Esophagus muscularis mucosa (tissue), 4 donors: ENCODE measurements around the gene LTBP1. TPM values are rescaled to one million over a fixed set of nuclear protein-coding genes. Genes with fewer than 3 reads are reported as not detected.

Experiments
- DNase-seq: peaks from one replicate; pipeline ENCODE4 v3.0.0-alpha.2; 2017; ENCODE audit errors: extremely low spot score
- H3K27ac ChIP-seq, 4 donors: fragments of 200-600 bp; sonication (generic); replicated peaks in 1 of 4; 1 replicate in 3 of 4; 2 replicates in 1 of 4; pipeline ENCODE4 v1.5.1; 2016 to 2019; ENCODE audit warnings: mild to moderate bottlenecking in 1 of 4
- H3K27me3 ChIP-seq, 4 donors: fragments of 200-600 bp; sonication (generic); one replicate each; pipeline versions ENCODE4 v1.5.1 to v1.6.0; 2016 to 2019
- H3K36me3 ChIP-seq, 4 donors: fragments of 200-600 bp; sonication (generic); one replicate each; pipeline ENCODE4 v1.5.1; 2016 to 2019
- H3K4me1 ChIP-seq, 4 donors: fragments of 200-600 bp; sonication (generic); one replicate each; pipeline ENCODE4 v1.5.1; 2016 to 2019
- H3K4me3 ChIP-seq, 4 donors: fragments of 200-600 bp; sonication (generic); 1 replicate in 2 of 4; 2 replicates in 2 of 4; pipeline ENCODE4 v1.5.1; 2016 to 2019; ENCODE audit warnings: mild to moderate bottlenecking in 4 of 4, moderate library complexity in 1 of 4
- H3K9me3 ChIP-seq, 4 donors: fragments of 200-600 bp; sonication (generic); 1 replicate in 3 of 4; 2 replicates in 1 of 4; pipeline ENCODE4 v1.5.1; 2016 to 2019
- CTCF ChIP-seq, 3 experiments: fragments of 200-600 bp in 2 of 3; fragments of 450-650 bp in 1 of 3; sonication (generic) in 2 of 3; IDR thresholded peaks; one replicate each; pipeline ENCODE4 v1.5.1; 2017 to 2019; ENCODE audit warnings: antibody characterized with exemption in 3 of 3, mild to moderate bottlenecking in 2 of 3, moderate library complexity in 1 of 3
- EP300 ChIP-seq: sonication (generic); formaldehyde crosslinking; IDR thresholded peaks from one replicate; pipeline ENCODE4 v1.6.1; 2017; ENCODE audit warnings: antibody characterized with exemption
- POLR2A ChIP-seq: fragments of 450-650 bp; IDR thresholded peaks from one replicate; pipeline ENCODE4 v1.6.1; 2017; ENCODE audit warnings: antibody characterized with exemption, moderate library complexity, mild to moderate bottlenecking, low read depth
- POLR2AphosphoS5 ChIP-seq, 2 donors: sonication (generic); formaldehyde crosslinking; IDR thresholded peaks; one replicate each; pipeline ENCODE4 v1.6.1; 2017; ENCODE audit warnings: antibody characterized with exemption in 2 of 2
- WGBS: methylation state at CpG from one replicate; pipeline ENCODE4 v1.1.5; 2018; 5-methylcytosine and 5-hydroxymethylcytosine counted together
- intact Hi-C: fragments of 100-400 bp; cut with DNase I; formaldehyde crosslinking; loops from one replicate; pipeline ENCODE4 v1.15.1; 2023
- total RNA-seq, 4 donors: library from RNA; depleted of rRNA; stranded (reverse); fragments of >200 nt; gene quantifications; one replicate each; pipeline versions ENCODE4 v1.1.0 to v1.2.1, GENCODE V29; 2016

Gene LTBP1
- total RNA-seq, 4 donors from 2014 or later, result 254 to 465 (median 368) TPM

DNA sequence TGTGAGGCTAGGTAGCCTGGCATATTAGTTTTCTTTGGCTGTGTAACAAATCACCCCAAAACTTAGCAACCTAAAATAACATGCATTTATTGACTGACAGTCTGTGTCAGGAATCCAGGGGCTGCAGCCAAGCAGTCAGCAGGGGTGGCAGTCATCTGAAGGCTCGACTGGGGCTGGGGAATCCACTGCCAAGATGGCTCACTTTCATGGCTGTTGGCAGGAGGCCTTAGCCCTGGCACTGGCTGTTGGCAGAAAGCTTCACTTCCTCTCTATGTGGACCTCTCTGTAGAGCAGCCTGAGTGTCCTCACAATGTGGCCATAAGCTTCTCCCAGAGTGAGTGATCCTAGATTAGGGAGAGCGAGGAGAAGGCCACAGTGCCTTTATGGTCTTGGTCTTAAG, 78.0 kb downstream of the LTBP1 start:
- peaks cover 0 to 8% (median 2%) of the 10 kb centered on the region in 4 donors for H3K9me3 ChIP-seq
- H3K27me3 ChIP-seq, result no peaks in the 10 kb centered on the region
- peaks cover 28 to 38% (median 33%) of the 10 kb centered on the region in 4 donors for H3K4me1 ChIP-seq
- intact Hi-C loops, result no loop called here
- TF ChIP-seq CTCF (IDR thresholded peaks at IDR 0.05), result no peak
- TF ChIP-seq POLR2AphosphoS5 (IDR thresholded peaks at IDR 0.05), result no peak
- no peak for TF ChIP-seq POLR2A
- no peak for TF ChIP-seq EP300
- 100% methylated on average over 1 of the region's 2 CpGs for WGBS
- H3K4me3 ChIP-seq, result no peak overlapping the region
- H3K36me3 ChIP-seq, result no peaks in the 10 kb centered on the region
- peak; percentile 68 for DNase-seq
- no peak overlapping the region for H3K27ac ChIP-seq

DNA sequence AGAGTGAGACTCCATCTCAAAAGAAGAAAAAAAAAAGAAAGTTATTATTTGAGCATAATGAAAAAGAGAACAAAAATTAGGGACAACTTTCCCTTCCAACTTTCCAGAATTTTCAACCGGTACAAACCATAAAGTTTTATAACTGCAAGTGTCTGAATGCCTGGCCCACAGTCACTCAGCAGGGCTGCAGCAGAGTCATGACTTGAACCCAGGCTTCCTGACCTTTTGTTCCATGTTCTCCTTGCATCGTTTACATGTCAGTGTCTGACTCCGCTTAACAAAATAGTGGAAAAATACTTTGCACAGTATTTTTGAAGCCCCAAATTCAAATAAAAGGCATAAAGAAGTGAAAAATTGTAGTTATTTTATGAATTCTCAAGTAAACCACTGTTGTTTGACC, 82.7 kb downstream of the LTBP1 start:
- H3K27ac ChIP-seq, result peak overlapping the region in 1 of 4 donors; percentile 46

DNA sequence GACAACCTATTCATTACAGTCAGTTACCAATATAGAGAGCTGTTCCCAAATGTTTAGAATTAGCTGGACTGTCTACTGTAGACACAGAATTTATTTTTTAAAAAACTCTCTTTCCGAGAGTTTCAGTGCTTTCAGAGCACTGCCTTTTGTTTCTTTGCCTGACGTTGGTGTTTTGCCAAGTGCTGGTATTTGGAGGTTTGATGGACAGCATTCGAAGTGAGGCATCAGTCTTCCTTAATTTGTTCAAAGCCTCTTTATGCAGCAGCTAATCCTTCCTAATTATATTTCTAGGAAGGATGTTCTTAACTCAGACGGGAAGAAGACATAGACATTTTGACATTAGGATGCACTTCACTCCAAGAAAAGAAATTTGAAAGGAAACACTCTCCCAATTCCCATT, 83.2 kb downstream of the LTBP1 start:
- H3K4me3 ChIP-seq, result no peak overlapping the region
- intact Hi-C loops, result loop anchor here (5.0 to 10.0 kb wide), 3 partner anchors 345 to 555 kb away; no protein-coding TSS in a partner anchor
- no peaks in the 10 kb centered on the region for H3K27me3 ChIP-seq
- H3K4me1 ChIP-seq, result peaks cover 4 to 38% (median 15%) of the 10 kb centered on the region in 4 donors
- peaks cover 0 to 4% (median 0%) of the 10 kb centered on the region in 4 donors for H3K9me3 ChIP-seq
- no peak overlapping the region for H3K27ac ChIP-seq
- TF ChIP-seq POLR2A (no peak), CTCF (IDR thresholded peaks at IDR 0.05) (no peak), POLR2AphosphoS5 (IDR thresholded peaks at IDR 0.05) (no peak), EP300 (no peak)
- 68% methylated on average over 4 of the region's 4 CpGs for WGBS
- no peaks in the 10 kb centered on the region for H3K36me3 ChIP-seq
- no peak for DNase-seq

More for the DNA sequence above, 82.7 kb downstream of the LTBP1 start:
- H3K9me3 ChIP-seq, result peaks cover 0 to 8% (median 2%) of the 10 kb centered on the region in 4 donors
- no peak for TF ChIP-seq CTCF (IDR thresholded peaks at IDR 0.05)
- TF ChIP-seq EP300, result no peak
- no peak for TF ChIP-seq POLR2A
- no peak for TF ChIP-seq POLR2AphosphoS5 (IDR thresholded peaks at IDR 0.05)
- intact Hi-C loops, result no loop called here
- 92% methylated on average over 3 of the region's 3 CpGs for WGBS
- H3K27me3 ChIP-seq, result no peaks in the 10 kb centered on the region
- H3K36me3 ChIP-seq, result no peaks in the 10 kb centered on the region
- H3K4me1 ChIP-seq, result peaks cover 3 to 35% (median 10%) of the 10 kb centered on the region in 4 donors
- DNase-seq, result peak; percentile 31
- no peak overlapping the region for H3K4me3 ChIP-seq

GRCh38 chr2:33030326-33030725, 83.6 kb downstream of the LTBP1 start:
- H3K36me3 ChIP-seq, result no peaks in the 10 kb centered on the region
- H3K9me3 ChIP-seq, result no peaks in the 10 kb centered on the region
- WGBS, result 74% methylated on average over 3 of the region's 3 CpGs
- DNase-seq, result no peak
- peaks cover 4 to 42% (median 17%) of the 10 kb centered on the region in 4 donors for H3K4me1 ChIP-seq
- TF ChIP-seq EP300, result no peak
- no peak for TF ChIP-seq POLR2A
- no peak for TF ChIP-seq POLR2AphosphoS5 (IDR thresholded peaks at IDR 0.05)
- TF ChIP-seq CTCF (IDR thresholded peaks at IDR 0.05), result no peak
- H3K4me3 ChIP-seq, result no peak overlapping the region
- intact Hi-C loops, result loop anchor here (5.0 to 10.0 kb wide), 3 partner anchors 344 to 554 kb away; no protein-coding TSS in a partner anchor
- no peaks in the 10 kb centered on the region for H3K27me3 ChIP-seq
- no peak overlapping the region for H3K27ac ChIP-seq

GRCh38 chr2:33032245-33032644, 85.5 kb downstream of the LTBP1 start:
- Histone ChIP-seq H3K4me1 (peaks cover 4 to 62% (median 33%) of the 10 kb centered on the region in 4 donors), H3K27ac (peak overlapping the region in 1 of 4 donors; percentile 3), H3K4me3 (no peak overlapping the region), H3K27me3 (no peaks in the 10 kb centered on the region), H3K36me3 (no peaks in the 10 kb centered on the region), H3K9me3 (no peaks in the 10 kb centered on the region)
- TF ChIP-seq CTCF (IDR thresholded peaks at IDR 0.05) (no peak), EP300 (no peak), POLR2AphosphoS5 (IDR thresholded peaks at IDR 0.05) (no peak), POLR2A (no peak)
- WGBS, result 91% methylated on average over 2 of the region's 2 CpGs
- no peak for DNase-seq
- intact Hi-C loops, result loop anchor here (2.0 to 10.0 kb wide), 5 partner anchors 85 to 553 kb away; partner anchors contain the start of gene LTBP1
